ENCODE results near the gene NOS1.

- TF ChIP-seq CTCF (IDR thresholded peaks at IDR 0.05 in 8 of 11, conservative IDR thresholded peaks at IDR 0.05 in 3 of 11) (no peak), POLR2A (IDR thresholded peaks at IDR 0.05) (no peak)
These were observed 48.7 kb downstream of the NOS1 start for GRCh38 chr12:117312770-117313169.
